Rectal smooth muscle tissue (tissue), 1 donor: Measurements from ENCODE around the gene VDAC2.
"Not testable (repeated sequence)": the region's sequence is repeated elsewhere in the genome, so short reads cannot be mapped to it uniquely, and the experiment has no call there.

ENCODE experiments used
- H3K27ac ChIP-seq: one replicate; pipeline ENCODE4 v1.7.0; 2013; ENCODE audit warnings: low read depth, low read length, inconsistent platforms
- H3K27me3 ChIP-seq: one replicate; pipeline ENCODE4 v1.7.0; 2013; ENCODE audit warnings: low read length; ENCODE audit not compliant: control insufficient read depth, insufficient read depth
- H3K36me3 ChIP-seq: one replicate; pipeline ENCODE4 v1.7.0; 2013; ENCODE audit warnings: low read length; ENCODE audit not compliant: control insufficient read depth, insufficient read depth
- H3K4me1 ChIP-seq: one replicate; pipeline ENCODE4 v1.7.0; 2013; ENCODE audit warnings: low read length; ENCODE audit not compliant: control insufficient read depth, insufficient read depth
- H3K4me3 ChIP-seq: one replicate; pipeline ENCODE4 v1.7.0; 2013; ENCODE audit warnings: low read length
- H3K9ac ChIP-seq: one replicate; pipeline ENCODE4 v1.7.0; 2013; ENCODE audit warnings: low read length

Gene VDAC2

DNA sequence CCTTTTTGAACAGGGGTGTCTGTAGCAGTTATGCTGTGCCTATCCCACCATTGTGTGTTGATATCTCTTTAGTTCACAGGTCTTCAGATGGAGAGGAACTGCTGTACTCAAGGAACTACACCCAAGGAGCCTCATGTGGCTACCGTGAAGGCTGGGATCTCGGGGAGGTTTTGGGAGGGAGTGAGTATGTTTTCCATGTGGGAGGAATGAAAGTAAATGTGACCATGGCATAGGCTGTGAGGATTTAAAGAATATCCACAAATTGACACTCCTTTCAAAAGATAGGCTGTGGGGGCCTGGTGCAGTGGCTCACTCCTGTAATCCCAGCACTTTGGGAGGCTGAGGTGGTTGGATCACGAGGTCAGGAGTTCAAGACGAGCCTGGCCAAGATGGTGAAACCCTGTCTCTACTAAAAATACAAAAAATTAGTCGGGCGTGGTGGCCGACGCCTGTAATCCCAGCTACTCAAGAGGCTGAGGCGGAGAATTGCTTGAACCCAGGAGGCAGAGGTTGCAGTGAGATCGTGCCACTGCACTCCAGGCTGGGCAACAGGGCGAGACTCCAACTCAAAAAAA, 7.5 kb upstream of the VDAC2 start:
- H3K36me3 ChIP-seq, H3K9ac ChIP-seq, H3K27me3 ChIP-seq, H3K4me3 ChIP-seq: not testable (repeated sequence)
- Histone ChIP-seq H3K27ac (peak overlapping the region; percentile 75), H3K4me1 (peaks cover 16% of the 10 kb centered on the region)

DNA sequence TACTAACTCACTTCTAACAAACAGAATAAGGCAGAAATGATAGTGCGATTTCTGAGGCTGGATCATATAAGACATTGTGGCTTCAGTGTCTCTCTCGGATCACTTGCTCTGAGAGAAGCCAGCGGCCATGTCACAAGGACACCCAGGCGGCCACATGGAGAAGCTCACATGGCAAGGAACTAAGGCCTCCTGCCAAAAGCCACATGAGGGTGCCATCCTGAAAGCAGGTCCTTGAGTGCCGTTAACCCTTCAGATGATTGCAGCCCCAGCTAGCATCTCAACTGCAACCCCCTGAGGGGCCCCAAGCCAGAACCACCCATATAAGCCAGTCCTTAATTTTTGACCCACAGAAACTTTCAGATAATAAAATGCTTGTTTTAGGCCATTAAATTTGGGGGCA, 6.9 kb upstream of the VDAC2 start:
- no peaks in the 10 kb centered on the region for H3K36me3 ChIP-seq
- H3K4me1 ChIP-seq, result peaks cover 20% of the 10 kb centered on the region
- H3K4me3 ChIP-seq, result no peak overlapping the region
- no peak overlapping the region for H3K9ac ChIP-seq
- H3K27me3 ChIP-seq, result no peaks in the 10 kb centered on the region
- H3K27ac ChIP-seq, result no peak overlapping the region

DNA sequence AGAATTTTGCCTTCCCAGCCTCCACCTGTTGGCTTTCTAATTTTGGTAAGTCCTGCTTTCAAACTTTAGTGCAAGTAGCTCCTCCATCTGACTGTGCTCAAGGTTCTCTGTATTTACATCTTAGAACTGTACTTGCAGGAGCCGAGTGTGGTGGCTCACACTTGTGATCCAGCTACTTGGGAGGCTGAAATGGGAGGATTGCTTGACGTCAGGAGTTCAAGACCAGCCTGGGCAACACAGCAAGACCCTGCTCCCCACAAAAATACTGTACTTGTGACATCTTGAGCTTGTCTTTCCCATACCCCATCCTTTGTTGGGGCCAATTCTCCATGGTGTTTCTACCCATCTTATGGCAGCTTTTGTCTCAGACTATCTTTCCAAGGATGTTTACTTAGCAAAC, 4.7 kb upstream of the VDAC2 start:
- no peak overlapping the region for H3K9ac ChIP-seq
- peaks cover 26% of the 10 kb centered on the region for H3K4me1 ChIP-seq
- H3K27me3 ChIP-seq, result no peaks in the 10 kb centered on the region
- H3K27ac ChIP-seq, result no peak overlapping the region
- H3K36me3 ChIP-seq, result no peaks in the 10 kb centered on the region
- H3K4me3 ChIP-seq, result no peak overlapping the region

DNA sequence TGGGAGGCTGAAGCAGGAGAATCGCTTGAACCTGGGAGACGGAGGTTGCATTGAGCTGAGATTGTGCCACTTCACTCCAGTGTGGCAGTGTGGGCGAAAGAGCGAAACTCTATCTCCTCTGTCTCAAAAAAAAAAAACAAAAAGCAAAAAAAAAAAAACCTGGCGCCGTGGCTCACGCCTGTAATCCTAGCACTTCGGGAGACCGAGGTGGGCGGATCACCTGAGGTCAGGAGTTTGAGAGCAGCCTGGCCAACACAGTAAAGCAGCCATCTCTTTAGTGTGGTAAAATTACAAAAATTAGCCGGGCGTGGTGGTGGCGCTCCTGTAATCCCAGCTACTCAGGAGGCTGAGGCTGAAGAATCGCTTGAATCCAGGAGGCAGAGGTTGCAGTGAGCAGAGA, 4.0 kb upstream of the VDAC2 start:
- not testable (repeated sequence) for H3K36me3 ChIP-seq, H3K27me3 ChIP-seq, H3K27ac ChIP-seq

DNA sequence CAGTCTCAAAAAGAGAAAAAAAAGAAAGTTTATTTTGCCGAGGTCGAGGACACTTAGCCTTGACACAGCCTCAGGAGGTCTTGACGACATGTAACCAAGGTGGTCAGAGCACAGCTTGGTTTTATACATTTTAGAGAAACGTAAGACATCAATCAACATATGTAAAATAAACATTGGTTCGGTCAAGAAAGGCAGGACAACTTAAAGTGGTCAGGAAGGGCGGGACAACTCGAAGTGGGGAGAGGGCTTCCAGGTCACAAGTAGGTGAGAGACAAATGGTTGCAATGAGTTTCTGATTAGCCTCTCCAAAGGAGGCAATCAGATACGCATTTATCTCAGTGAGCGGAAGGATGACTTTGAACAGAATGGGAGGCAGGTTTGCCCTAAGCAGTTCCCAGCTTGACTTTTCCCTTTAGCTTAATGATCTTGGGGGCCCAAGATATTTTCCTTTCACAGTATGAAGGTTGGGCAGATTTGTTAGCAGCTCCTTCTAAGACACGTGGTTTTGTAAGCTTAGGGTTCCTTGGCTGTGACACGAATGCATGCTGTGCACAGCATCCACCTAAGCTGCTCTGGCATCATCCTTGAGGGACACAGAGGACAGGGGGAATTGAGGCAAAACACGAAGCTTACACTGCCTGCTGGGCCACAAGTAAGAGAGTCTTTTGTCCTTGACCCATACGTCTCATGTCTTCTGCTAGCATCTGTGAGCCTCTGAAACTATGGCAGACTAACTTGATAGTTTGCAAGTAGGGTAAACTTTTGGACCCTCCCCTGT, 3.3 kb upstream of the VDAC2 start:
- Histone ChIP-seq H3K27me3 (no peaks in the 10 kb centered on the region), H3K4me3 (no peak overlapping the region), H3K4me1 (peaks cover 30% of the 10 kb centered on the region), H3K9ac (no peak overlapping the region), H3K36me3 (no peaks in the 10 kb centered on the region), H3K27ac (peak overlapping the region; percentile 80)

More for the DNA sequence above, 4.0 kb upstream of the VDAC2 start:
- not testable (repeated sequence) for H3K4me3 ChIP-seq, H3K9ac ChIP-seq
- peaks cover 26% of the 10 kb centered on the region for H3K4me1 ChIP-seq

DNA sequence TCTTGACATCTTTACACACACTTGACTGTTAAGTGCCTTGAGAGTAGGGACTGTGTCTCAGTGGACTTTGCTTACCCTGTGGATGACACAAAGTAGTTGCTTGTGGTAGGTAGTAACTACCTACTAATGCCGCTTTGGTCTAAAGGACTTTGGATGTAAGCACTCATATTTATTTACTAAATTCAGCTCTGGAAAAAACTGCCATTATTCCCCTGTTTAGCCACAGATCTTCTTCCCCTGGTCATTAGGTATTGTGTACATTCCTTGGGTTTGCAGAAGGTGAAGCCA, 2.8 kb upstream of the VDAC2 start:
- H3K27me3 ChIP-seq, result no peaks in the 10 kb centered on the region
- peaks cover 31% of the 10 kb centered on the region for H3K4me1 ChIP-seq
- H3K27ac ChIP-seq, result peak overlapping the region; percentile 80
- peaks cover 2% of the 10 kb centered on the region for H3K36me3 ChIP-seq
- no peak overlapping the region for H3K9ac ChIP-seq
- no peak overlapping the region for H3K4me3 ChIP-seq

DNA sequence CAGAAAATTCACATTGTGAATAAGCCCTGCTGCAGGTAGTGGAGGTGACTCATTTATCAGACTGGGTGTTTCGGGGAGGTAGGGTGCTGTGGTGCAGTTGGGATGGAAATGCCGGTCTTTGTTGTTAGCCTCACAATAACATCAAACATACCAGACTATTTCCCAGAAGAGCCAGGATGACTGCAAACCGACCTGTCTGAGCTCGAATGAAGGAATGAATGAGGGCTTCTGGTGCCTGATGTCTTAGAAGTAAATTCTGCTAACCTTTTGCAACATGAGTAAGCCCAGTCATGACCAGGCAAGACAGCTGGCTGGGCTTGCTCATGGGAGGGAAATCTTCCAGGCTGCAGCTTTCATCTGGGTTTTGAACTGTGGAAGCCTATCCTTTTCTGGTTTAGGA, 2.4 kb upstream of the VDAC2 start:
- Histone ChIP-seq H3K4me1 (peaks cover 30% of the 10 kb centered on the region), H3K4me3 (no peak overlapping the region), H3K36me3 (peaks cover 2% of the 10 kb centered on the region), H3K27ac (peak overlapping the region; percentile 80), H3K9ac (no peak overlapping the region), H3K27me3 (no peaks in the 10 kb centered on the region)

DNA sequence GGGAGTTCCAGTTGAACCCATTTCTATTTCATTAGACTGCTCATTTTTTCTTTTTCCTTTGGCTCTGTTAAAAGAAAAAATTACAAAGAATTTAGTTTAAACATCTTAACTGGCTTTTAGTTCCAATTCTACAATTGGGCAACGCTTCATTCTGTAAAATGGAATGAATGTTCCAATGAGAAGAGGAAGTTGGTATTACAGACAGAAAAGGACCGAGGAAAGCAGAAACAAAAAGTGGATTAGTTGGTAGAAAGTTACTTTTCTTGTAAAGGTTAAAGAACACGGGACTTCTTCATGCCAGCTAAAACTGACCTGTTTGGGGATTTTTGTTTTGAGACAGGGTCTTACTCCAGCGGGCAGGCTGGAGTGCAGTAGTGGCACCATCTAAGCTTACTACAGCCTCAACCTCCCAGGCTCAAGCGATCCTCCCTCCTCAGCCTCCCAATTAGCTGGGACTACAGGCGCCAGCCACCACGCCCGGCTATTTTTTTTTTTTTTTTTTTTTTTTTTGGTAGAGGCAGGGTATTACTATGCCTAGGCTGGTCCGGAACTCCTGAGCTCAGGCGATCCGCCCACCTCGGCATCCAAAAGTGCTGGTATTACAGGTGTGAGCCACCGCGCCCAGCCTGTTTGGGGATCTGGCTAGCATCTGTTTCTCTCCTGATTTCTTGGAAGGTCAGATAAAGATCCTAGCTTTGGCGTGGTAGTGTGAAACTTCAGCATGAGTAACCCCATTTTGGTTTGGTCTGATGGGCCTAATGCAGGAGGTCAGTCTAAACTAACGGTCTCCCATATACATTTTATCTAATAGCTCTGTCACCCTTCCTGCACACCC, 1.3 kb upstream of the VDAC2 start:
- H3K4me3 ChIP-seq, result peak overlapping the region; percentile 92
- peak overlapping the region; percentile 99 for H3K9ac ChIP-seq
- H3K27ac ChIP-seq, result peak overlapping the region; percentile 100
- H3K36me3 ChIP-seq, result peaks cover 2% of the 10 kb centered on the region
- peaks cover 33% of the 10 kb centered on the region for H3K4me1 ChIP-seq
- no peaks in the 10 kb centered on the region for H3K27me3 ChIP-seq

DNA sequence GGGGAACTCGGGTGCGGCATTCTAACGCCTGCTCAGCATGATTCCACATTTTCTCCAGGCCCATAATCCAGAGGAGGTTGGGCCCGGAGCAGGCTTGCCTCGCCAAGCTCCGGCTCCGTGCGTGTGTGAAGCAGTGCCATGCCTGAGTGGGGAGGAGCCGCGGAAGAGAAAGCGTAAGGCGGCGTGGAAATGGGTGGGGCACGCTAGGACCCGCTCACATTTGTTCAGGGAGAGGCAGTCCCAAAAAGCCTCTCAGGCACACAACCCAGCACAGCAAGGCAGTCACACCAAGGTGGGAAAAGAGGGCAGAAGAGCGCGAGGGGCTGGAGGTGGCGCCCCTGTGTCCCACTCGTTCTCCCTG, 695 bp upstream of the VDAC2 start:
- no peaks in the 10 kb centered on the region for H3K27me3 ChIP-seq
- H3K4me3 ChIP-seq, result peak overlapping the region; percentile 92
- peak overlapping the region; percentile 99 for H3K9ac ChIP-seq
- peaks cover 33% of the 10 kb centered on the region for H3K4me1 ChIP-seq
- H3K27ac ChIP-seq, result peak overlapping the region; percentile 100
- H3K36me3 ChIP-seq, result peaks cover 4% of the 10 kb centered on the region

DNA sequence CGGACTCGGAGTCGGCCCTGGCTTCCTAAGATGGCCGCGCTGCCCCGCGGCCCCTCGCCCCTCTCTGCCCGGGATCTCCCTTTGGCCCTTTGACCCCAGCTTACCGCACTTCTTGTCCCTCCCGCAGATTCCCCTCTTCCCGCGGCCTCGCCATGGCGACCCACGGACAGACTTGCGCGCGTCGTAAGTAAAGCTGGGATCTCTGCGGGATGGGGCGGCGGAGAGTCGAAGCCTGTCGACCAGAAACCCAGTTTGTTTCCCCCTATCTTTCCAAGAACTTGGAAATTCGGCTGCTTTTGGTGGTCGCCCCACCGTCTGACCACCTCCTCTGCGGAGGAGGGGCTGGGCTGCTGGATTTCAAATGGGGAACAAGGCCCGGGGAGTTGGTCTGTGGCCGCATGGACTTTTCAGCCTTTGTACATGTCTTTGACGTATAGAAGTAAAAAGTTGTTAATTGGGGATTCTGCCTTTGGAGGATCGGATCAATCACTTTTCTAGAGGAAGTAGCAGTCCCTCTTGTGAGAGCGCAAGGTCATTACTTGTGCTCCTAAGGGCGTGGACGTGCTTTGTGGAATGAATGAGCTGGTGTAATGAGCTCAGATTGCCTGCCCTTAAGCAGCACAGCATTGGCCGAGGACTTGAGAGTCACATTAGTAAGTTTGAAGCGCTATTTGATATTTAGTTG, 553 bp downstream of the VDAC2 start:
- H3K4me1 ChIP-seq, result peaks cover 36% of the 10 kb centered on the region
- no peaks in the 10 kb centered on the region for H3K27me3 ChIP-seq
- H3K9ac ChIP-seq, result peak overlapping the region; percentile 91
- H3K4me3 ChIP-seq, result peak overlapping the region; percentile 92
- peak overlapping the region; percentile 100 for H3K27ac ChIP-seq
- H3K36me3 ChIP-seq, result peaks cover 5% of the 10 kb centered on the region

DNA sequence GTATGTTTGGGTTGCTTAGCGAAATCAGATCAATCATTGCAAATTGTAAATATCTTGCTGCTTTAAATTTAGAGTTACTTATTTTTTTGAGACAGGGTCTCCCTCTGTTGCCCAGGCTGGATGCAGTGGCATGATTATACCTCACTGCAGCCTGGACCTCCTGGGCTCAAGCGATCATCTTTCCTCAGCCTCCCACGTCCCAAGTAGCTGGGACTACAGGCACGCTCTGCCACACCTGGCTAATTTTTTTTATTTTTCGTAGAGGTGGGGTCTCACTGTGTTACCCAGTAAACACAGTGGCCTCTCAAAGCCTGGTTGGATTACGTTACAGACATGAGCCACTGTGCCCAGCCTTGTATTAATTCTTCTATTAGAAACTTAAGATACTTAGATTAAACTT, 1.7 kb downstream of the VDAC2 start:
- Histone ChIP-seq H3K27me3 (no peaks in the 10 kb centered on the region), H3K27ac (peak overlapping the region; percentile 100), H3K4me3 (peak overlapping the region; percentile 41), H3K36me3 (peaks cover 14% of the 10 kb centered on the region), H3K9ac (no peak overlapping the region), H3K4me1 (peaks cover 41% of the 10 kb centered on the region)

DNA sequence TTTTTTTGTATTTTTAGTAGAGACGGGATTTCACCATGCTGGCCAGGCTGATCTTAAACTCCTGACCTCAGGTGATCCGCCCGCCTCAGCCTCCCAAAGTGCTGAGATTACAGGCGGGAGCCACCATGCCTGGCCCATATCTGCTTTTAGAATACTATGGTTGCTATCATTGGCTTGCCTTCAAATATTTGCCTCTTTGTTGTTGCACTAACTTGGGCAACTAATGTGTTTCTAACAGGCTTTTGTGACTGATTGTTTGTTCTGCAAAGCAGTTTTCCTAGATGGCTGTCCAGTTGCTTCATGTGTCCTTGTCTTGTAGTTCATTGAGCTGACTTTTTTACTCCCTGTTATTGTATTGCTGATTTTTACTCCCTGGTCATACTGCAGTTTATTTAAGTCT, 9.7 kb downstream of the VDAC2 start:
- H3K9ac ChIP-seq, result no peak overlapping the region
- H3K36me3 ChIP-seq, result peaks cover 43% of the 10 kb centered on the region
- H3K4me3 ChIP-seq, result no peak overlapping the region
- H3K27ac ChIP-seq, result no peak overlapping the region
- peaks cover 16% of the 10 kb centered on the region for H3K4me1 ChIP-seq
- no peaks in the 10 kb centered on the region for H3K27me3 ChIP-seq
